Ovary (tissue), 3 donors: ENCODE results near the gene KDM4C.

Source experiments
- CTCF ChIP-seq, 3 donors: fragments of 450-650 bp in 2 of 3; fragments of 200-600 bp in 1 of 3; IDR thresholded peaks; one replicate each; pipeline versions ENCODE4 v1.5.1 to v1.8.0; 2016 to 2022; ENCODE audit warnings: antibody characterized with exemption in 3 of 3, mild to moderate bottlenecking in 1 of 3
- POLR2A ChIP-seq: fragments of 450-650 bp; IDR thresholded peaks from one replicate; pipeline ENCODE4 v1.6.1; 2017; ENCODE audit warnings: antibody characterized with exemption, mild to moderate bottlenecking, moderate library complexity
- donor health status: DM: no; HTN: no; CAD: no.

GRCh38 chr9:7001571-7001970, 243.8 kb downstream of the KDM4C start:
- TF ChIP-seq POLR2A, result no peak
- TF ChIP-seq CTCF (IDR thresholded peaks at IDR 0.05), result no peak
